GM18867 (cell line): ENCODE data around the gene PRKN.
"Not testable (repeated sequence)": the region's sequence is repeated elsewhere in the genome, so short reads cannot be mapped to it uniquely, and the experiment has no call there.

Experiments
- ATAC-seq: cut with Tn5 transposase; IDR thresholded peaks from one replicate; pipeline ENCODE4 v1.9.1; 2021; ENCODE audit warnings: mild to moderate bottlenecking, moderate library complexity; ENCODE audit not compliant: unreplicated experiment

The PRKN gene

DNA sequence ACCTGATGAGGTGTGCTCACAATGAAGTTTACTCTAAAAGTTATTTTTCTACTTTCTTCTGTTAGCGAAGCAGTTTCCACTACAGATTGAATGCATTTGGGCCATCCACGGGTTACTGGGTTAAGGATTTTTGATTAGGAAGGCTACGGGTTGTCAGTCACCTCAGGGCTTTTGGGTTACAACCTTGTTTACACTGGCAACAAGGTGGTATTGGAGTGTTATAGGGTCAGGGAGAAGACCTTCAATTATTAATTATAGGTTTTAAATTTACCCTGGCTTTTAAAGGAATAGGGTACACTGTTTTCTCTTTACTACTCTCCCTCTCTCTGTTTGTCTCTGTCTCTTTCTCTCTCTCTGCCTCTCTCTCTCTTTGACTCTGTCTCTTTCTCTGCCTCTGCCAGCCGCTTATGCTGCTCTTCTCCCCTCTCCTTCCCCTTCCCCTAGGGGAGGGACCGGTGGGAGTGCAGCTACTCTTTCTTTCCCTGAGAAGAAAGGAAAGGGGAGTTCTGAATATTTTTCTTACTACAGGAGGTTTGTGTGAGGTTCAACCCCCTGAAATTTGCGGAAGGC is 1413.5 kb downstream of the PRKN start:
- no peak for ATAC-seq

DNA sequence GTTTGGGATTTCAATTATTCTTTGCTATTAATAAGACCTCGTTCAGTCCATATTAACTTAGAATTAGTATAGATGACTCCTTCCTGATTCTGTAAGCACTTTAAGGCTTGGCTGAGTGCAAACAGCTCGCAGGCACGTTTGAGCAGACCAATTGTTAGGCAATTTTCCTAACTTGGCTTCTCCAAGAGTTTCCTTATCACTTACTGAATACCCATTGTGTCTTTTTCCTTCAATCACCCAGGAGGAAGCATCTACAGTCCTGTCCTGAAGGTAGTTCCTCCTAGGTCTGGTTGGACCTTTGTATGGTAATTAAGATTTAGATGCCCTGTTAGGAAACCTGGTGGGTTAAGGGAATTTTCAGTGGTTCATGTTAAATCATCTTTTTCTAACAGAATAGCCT is 1414.1 kb downstream of the PRKN start:
- not testable (repeated sequence) for ATAC-seq

DNA sequence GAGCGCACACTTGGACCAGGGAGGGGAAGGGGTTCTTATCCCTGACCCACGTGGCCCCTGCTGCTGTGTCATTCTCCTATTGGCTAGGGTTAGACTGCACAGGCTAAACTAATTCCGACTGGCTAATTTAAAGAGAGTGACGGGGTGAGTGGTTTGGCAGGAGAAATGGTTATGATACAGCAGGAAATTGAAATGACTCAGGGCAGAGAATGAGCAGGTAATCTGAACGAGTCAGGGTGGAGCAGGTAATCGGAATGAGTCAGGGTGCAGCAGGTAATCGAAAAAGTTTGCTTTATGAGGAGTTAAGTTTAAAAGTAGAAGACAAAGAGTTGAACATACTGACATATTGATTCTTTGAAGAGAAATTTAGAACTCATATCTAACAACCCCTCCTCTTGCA is 1417.8 kb downstream of the PRKN start:
- ATAC-seq: not testable (repeated sequence)

DNA sequence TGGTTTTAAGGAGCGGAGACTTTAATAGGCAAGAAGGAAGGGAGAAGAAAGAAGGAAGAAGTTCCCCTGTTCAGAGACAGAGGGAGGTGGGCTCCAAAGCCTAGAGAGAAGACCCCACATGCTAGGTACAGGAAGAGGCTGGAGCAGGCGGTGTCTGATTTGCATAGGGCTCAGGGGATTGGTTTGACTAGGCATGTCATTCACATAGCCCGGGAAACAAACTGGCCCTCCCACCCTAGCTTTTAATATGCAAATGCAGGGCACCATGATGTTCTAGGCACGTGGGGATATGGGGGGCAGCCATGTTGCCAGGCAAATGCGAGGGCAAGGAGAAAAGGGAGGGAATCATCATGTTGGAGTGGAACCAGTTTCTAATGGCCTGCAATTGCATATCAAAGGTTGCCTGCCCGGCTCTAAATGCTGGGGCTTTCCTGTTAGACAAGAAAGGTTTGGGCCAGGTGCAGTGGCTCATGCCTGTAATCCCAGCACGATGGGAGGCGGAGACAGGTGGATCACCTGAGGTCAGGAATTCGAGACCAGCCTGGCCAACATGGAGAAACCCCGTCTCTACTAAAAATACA is 1419.4 kb downstream of the PRKN start:
- ATAC-seq: no peak

DNA sequence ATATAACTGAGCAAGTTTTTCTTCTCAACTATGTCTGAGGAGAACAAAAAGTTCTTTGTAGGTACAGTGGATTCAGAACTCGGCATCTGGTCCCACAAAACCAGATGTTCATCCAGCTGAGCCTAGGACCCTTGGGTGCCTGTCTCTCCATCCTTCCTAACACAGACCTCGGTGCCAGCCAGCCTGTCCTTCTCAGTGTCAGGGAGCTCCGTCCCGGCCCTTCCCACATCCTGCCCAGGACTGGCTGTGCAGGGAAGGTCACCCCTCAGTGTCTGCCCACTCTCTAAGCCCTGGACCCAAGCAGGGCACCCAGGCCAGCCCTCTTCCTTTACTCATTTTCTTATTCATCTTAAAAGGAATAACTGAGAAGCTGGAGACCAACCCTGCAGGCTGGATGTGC is 1421.7 kb downstream of the PRKN start:
- ATAC-seq: no peak

DNA sequence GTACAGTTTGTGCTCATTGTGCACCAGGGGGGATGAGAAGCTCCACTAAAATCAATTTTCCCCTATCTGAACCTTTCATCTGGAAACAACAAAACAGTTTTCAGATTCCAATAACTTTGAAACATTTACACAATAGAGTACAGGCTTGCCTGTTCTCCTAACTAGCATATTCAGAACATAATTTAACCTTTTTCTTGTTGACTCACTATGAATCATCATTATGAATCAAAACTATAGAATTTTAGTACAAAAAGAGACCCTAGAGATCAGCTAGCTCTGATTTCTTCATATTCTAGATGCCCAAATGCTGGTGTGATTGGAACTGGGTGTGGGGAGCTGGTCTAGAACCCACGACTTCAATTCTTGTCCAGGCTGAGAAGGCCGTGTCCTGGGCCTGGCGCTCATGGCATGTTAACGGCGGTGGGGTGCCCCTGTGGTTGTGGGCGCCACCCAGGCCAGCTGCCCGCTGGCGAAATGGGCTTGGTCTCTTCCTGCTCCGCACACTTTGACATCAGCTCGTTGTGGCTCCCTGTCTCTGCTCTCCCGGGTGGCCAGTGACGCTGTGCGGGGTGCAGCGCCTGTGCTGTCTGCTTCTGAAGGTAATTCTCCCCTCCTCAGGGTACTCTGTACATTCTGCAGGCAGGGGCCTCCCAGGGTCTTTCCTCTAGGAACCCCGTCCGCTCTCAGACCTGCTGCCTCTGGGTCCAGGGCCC is 1423.8 kb downstream of the PRKN start:
- ATAC-seq: no peak

DNA sequence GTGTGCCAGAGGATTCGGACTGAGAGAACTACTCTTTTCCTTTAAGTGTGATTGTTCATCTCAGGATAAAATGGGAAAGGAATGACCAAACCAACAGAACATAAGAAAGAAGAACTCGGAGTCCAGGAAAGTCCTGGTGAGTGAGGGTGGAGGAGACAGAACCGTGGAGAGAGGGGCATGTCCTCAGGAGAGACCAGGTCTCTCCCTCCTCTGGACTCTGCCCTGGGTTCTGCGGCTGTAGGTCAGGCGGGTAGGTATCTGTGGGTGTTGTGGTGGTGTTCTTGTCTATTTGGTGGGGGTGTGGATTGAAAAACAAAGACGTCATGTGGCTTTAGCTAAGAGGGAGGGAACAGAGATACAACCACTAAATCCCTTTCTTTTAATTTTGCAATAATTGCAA is 1424.6 kb downstream of the PRKN start:
- no peak for ATAC-seq

DNA sequence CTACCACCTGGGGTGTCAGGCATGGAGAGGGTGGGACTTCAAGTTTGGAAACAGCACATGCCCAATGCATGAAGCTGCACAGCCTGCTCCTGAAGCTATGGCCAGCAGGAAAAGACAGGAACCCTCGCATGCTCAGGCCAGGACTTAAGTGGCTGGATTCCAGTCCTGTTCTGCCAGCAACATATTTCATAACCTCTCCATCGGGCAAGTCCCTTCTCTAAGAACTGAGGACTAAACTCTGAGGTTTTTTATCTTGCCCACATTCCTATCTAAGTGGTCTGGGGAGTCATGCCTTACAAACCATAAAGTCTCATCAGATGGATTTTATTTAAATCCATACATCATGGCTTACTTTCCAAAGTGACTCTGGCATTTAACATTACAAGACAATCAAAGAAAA is 1426.2 kb downstream of the PRKN start:
- ATAC-seq: no peak

DNA sequence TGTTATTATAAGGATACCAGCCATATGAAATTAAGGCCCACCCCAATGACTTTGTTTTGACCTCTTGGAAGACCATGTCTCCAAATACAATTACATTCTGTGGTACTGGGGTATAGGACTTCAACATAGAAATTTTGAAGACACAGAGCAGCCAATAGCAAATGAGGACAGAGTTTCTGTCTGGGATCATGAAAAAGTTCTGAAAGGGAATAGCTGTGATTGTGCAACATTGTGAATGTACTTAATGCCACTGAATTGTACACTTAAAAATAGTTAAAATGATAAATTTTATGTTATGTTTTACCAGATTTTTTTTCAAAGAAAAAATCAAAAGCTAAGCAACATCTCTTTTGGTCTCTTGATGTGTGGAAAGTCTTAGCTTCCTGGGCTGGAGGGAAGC is 1426.7 kb downstream of the PRKN start:
- no peak for ATAC-seq

DNA sequence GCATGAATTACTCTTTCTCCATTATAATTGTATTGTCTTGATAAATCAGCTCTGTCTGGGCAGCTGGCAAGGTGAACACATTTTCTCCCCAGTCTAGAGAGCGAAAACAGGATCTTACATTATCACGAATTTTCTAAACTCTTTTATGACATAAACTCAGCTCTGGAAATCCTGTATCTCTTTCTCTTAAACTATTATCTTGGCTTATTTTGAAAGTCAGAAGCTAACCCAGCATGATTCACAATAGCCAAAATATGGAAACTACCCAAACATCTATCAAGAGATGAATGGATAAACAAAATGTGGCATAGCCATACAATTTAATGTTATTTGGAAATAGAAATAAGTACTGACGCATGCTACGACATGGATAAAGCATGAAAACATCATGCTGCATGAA is 1427.8 kb downstream of the PRKN start:
- ATAC-seq: no peak
